WTC11 (cell line): ENCODE results near the gene HOXD1. TPM values are rescaled to one million over a fixed set of nuclear protein-coding genes. Genes with fewer than 3 reads are reported as not detected.

Experiments
- ARID4B ChIP-seq: sonication (generic); formaldehyde crosslinking; IDR thresholded peaks from 2 replicates; pipeline ENCODE4 v1.8.0; 2023; ENCODE audit warnings: missing genetic modification reagents, mild to moderate bottlenecking, borderline replicate concordance
- ATF1 ChIP-seq: sonication (generic); formaldehyde crosslinking; IDR thresholded peaks from 2 replicates; pipeline ENCODE4 v1.8.1; 2023; ENCODE audit warnings: mild to moderate bottlenecking, moderate library complexity, missing genetic modification reagents
- CDX4 ChIP-seq: fragments of 250-450 bp; sonication (Bioruptor Pico); IDR thresholded peaks from 2 replicates; pipeline ENCODE4 v1.9.0; 2021; ENCODE audit warnings: moderate library complexity, mild to moderate bottlenecking, inconsistent platforms, borderline replicate concordance
- E2F1 ChIP-seq: sonication (generic); formaldehyde crosslinking; IDR thresholded peaks from 2 replicates; pipeline ENCODE4 v1.8.0; 2022; ENCODE audit warnings: mild to moderate bottlenecking, missing genetic modification reagents
- E2F5 ChIP-seq: sonication (generic); formaldehyde crosslinking; IDR thresholded peaks from 2 replicates; pipeline ENCODE4 v1.8.1; 2022; ENCODE audit warnings: mild to moderate bottlenecking, moderate library complexity, missing genetic modification reagents
- EMX1 ChIP-seq: fragments of 250-450 bp; sonication (Bioruptor Pico); IDR thresholded peaks from 2 replicates; pipeline ENCODE4 v1.8.0; 2021; ENCODE audit warnings: mild to moderate bottlenecking
- GTF2I ChIP-seq: fragments of 250-450 bp; sonication (Bioruptor Pico); conservative IDR thresholded peaks from 2 replicates; pipeline ENCODE4 v1.4.0; 2021; ENCODE audit warnings: mild to moderate bottlenecking
- HMGXB4 ChIP-seq: sonication (generic); formaldehyde crosslinking; IDR thresholded peaks from 2 replicates; pipeline ENCODE4 v1.8.1; 2023; ENCODE audit warnings: mild to moderate bottlenecking, moderate library complexity, missing genetic modification reagents
- MXD4 ChIP-seq: fragments of 250-450 bp; sonication (Bioruptor Pico); IDR thresholded peaks from 2 replicates; pipeline ENCODE4 v1.8.0; 2021; ENCODE audit warnings: mild to moderate bottlenecking, moderate library complexity, borderline replicate concordance
- NFATC4 ChIP-seq: fragments of 250-450 bp; sonication (Bioruptor Pico); IDR thresholded peaks from 2 replicates; pipeline ENCODE4 v1.9.0; 2021; ENCODE audit warnings: mild to moderate bottlenecking
- NR3C1 ChIP-seq: sonication (generic); formaldehyde crosslinking; conservative IDR thresholded peaks from 2 replicates; pipeline ENCODE4 v1.8.1; 2023; ENCODE audit warnings: low read depth, mild to moderate bottlenecking, missing genetic modification reagents
- PREB ChIP-seq: sonication (generic); formaldehyde crosslinking; IDR thresholded peaks from 2 replicates; pipeline ENCODE4 v1.8.1; 2022; ENCODE audit warnings: mild to moderate bottlenecking, missing genetic modification reagents, moderate library complexity, borderline replicate concordance
- PRRX2 ChIP-seq: fragments of 250-450 bp; sonication (Bioruptor Pico); IDR thresholded peaks from 2 replicates; pipeline ENCODE4 v1.8.0; 2021; ENCODE audit warnings: mild to moderate bottlenecking
- TCF7 ChIP-seq: sonication (generic); formaldehyde crosslinking; IDR thresholded peaks from 2 replicates; pipeline ENCODE4 v1.8.0; 2022; ENCODE audit warnings: mild to moderate bottlenecking, low read depth, missing genetic modification reagents, moderate library complexity
- USF2 ChIP-seq: sonication (generic); formaldehyde crosslinking; IDR thresholded peaks from 2 replicates; pipeline ENCODE4 v1.8.1; 2023; ENCODE audit warnings: mild to moderate bottlenecking, missing genetic modification reagents, moderate library complexity
- ZMAT4 ChIP-seq: fragments of 250-450 bp; sonication (Bioruptor Pico); IDR thresholded peaks from 2 replicates; pipeline ENCODE4 v1.9.0; 2021; ENCODE audit warnings: mild to moderate bottlenecking
- ZNF121 ChIP-seq: sonication (generic); formaldehyde crosslinking; IDR thresholded peaks from 2 replicates; pipeline ENCODE4 v1.8.0; 2023; ENCODE audit warnings: missing genetic modification reagents
- ZNF263 ChIP-seq: sonication (generic); formaldehyde crosslinking; IDR thresholded peaks from 2 replicates; pipeline ENCODE4 v1.8.1; 2022; ENCODE audit warnings: low read depth, mild to moderate bottlenecking, moderate library complexity, missing genetic modification reagents
- ZNF317 ChIP-seq: sonication (generic); formaldehyde crosslinking; IDR thresholded peaks from 2 replicates; pipeline ENCODE4 v1.8.1; 2023; ENCODE audit warnings: low read depth, mild to moderate bottlenecking, moderate library complexity, missing genetic modification reagents, borderline replicate concordance
- ZNF416 ChIP-seq: fragments of 250-450 bp; sonication (Bioruptor Pico); IDR thresholded peaks from 2 replicates; pipeline ENCODE4 v1.9.0; 2021; ENCODE audit warnings: mild to moderate bottlenecking, inconsistent platforms
- ZNF423 ChIP-seq: fragments of 250-450 bp; sonication (Bioruptor Pico); IDR thresholded peaks from 2 replicates; pipeline ENCODE4 v2.1.2; 2022; ENCODE audit warnings: mild to moderate bottlenecking, moderate library complexity
- ZNF532 ChIP-seq: fragments of 250-450 bp; sonication (Bioruptor Pico); IDR thresholded peaks from 2 replicates; pipeline ENCODE4 v1.9.0; 2021; ENCODE audit warnings: mild to moderate bottlenecking, borderline replicate concordance
- total RNA-seq: library from RNA; stranded (reverse); gene quantifications from 3 replicates; pipeline ENCODE4 v1.2.3, GENCODE V29; 2021

The HOXD1 gene
- total RNA-seq, 1 experiment from 2014 or later: 0.22 TPM

- TF ChIP-seq ARID4B (CRISPR knock-in tag): peak; percentile 48; the same call in 1 of the 2 replicates
- TF ChIP-seq ZNF263 (CRISPR knock-in tag): 0 out of 2 replicates have a peak, but pooled peaks have one; percentile 25
- TF ChIP-seq NFATC4 (CRISPR knock-in tag): no peak
- TF ChIP-seq ZNF121 (CRISPR knock-in tag): peak; percentile 95
- no peak for TF ChIP-seq ZNF532
- no peak for TF ChIP-seq MXD4 (CRISPR knock-in tag)
- no peak for TF ChIP-seq E2F1 (CRISPR knock-in tag)
- no peak for TF ChIP-seq ATF1
- peak; percentile 56; the same call in 1 of the 2 replicates for TF ChIP-seq E2F5 (CRISPR knock-in tag)
- TF ChIP-seq ZNF317 (CRISPR knock-in tag): no peak
- TF ChIP-seq USF2 (CRISPR knock-in tag): no peak
- TF ChIP-seq GTF2I (CRISPR knock-in tag): no peak
- TF ChIP-seq HMGXB4 (CRISPR knock-in tag): peak; percentile 95
- no peak for TF ChIP-seq CDX4 (CRISPR knock-in tag)
- no peak for TF ChIP-seq EMX1
- TF ChIP-seq ZNF423 (CRISPR knock-in tag): no peak
- TF ChIP-seq PRRX2: no peak
- TF ChIP-seq ZMAT4: no peak
- TF ChIP-seq PREB (CRISPR knock-in tag): no peak
- no peak for TF ChIP-seq NR3C1 (CRISPR knock-in tag)
- no peak for TF ChIP-seq ZNF416 (CRISPR knock-in tag)
- no peak for TF ChIP-seq TCF7 (CRISPR knock-in tag)
Measured at GRCh38 chr2:176140513-176141317, 47.8 kb upstream of the HOXD1 start (continued).
